Gastroesophageal sphincter (tissue), 4 donors: Measurements from ENCODE around the gene SLC25A42. TPM values are rescaled to one million over a fixed set of nuclear protein-coding genes. Genes with fewer than 3 reads are reported as not detected.
"Not testable (repeated sequence)": the region's sequence is repeated elsewhere in the genome, so short reads cannot be mapped to it uniquely, and the experiment has no call there.

Experiments
- ATAC-seq: fragments of 150-250 bp; one replicate; pipeline ENCODE4 v1.9.1; 2016; ENCODE audit warnings: mild to moderate bottlenecking, moderate library complexity
- H3K27ac ChIP-seq, 4 donors: fragments of 200-600 bp; sonication (generic) in 3 of 4; 1 replicate in 3 of 4; 2 replicates in 1 of 4; pipeline ENCODE4 v1.5.1; 2016 to 2019
- H3K27me3 ChIP-seq: fragments of 200-600 bp; sonication (generic); one replicate; pipeline ENCODE4 v1.5.1; 2019
- H3K36me3 ChIP-seq, 2 donors: fragments of 200-600 bp; sonication (generic); one replicate each; pipeline ENCODE4 v1.5.1; 2019; ENCODE audit warnings: control low read depth in 1 of 2
- H3K4me1 ChIP-seq, 3 donors: fragments of 200-600 bp; sonication (generic); 1 replicate in 2 of 3; 2 replicates in 1 of 3; pipeline ENCODE4 v1.5.1; 2016 to 2019; ENCODE audit warnings: control low read depth in 2 of 3
- H3K4me3 ChIP-seq, 2 donors: fragments of 200-600 bp; sonication (generic); one replicate each; pipeline ENCODE4 v1.5.1; 2019; ENCODE audit warnings: mild to moderate bottlenecking in 1 of 2, moderate library complexity in 1 of 2
- H3K9me3 ChIP-seq, 3 donors: fragments of 200-600 bp; sonication (generic); one replicate each; pipeline ENCODE4 v1.5.1; 2017 to 2019; ENCODE audit warnings: control low read depth in 2 of 3
- CTCF ChIP-seq, 4 experiments: fragments of 200-600 bp in 2 of 4; fragments of 450-650 bp in 2 of 4; sonication (generic) in 1 of 4; IDR thresholded peaks; one replicate each; pipeline ENCODE4 v1.5.1; 2017 to 2019; ENCODE audit warnings: antibody characterized with exemption in 4 of 4, mild to moderate bottlenecking in 2 of 4, moderate library complexity in 2 of 4
- EP300 ChIP-seq: sonication (generic); formaldehyde crosslinking; IDR thresholded peaks from one replicate; pipeline ENCODE4 v1.6.1; 2017; ENCODE audit warnings: antibody characterized with exemption, mild to moderate bottlenecking
- POLR2A ChIP-seq, 2 donors: fragments of 450-650 bp; IDR thresholded peaks; one replicate each; pipeline ENCODE4 v1.6.1; 2017; ENCODE audit warnings: antibody characterized with exemption in 2 of 2, mild to moderate bottlenecking in 2 of 2, moderate library complexity in 1 of 2
- POLR2AphosphoS5 ChIP-seq: sonication (generic); formaldehyde crosslinking; IDR thresholded peaks from one replicate; pipeline ENCODE4 v1.6.1; 2017; ENCODE audit warnings: antibody characterized with exemption
- WGBS, 2 donors: methylation state at CpG; one replicate each; pipeline ENCODE4 v1.1.5; 2018; ENCODE audit warnings: low coverage in 1 of 2; 5-methylcytosine and 5-hydroxymethylcytosine counted together
- total RNA-seq, 4 donors: library from RNA; depleted of rRNA; stranded (reverse); fragments of >200 nt; gene quantifications; one replicate each; pipeline ENCODE4 v1.1.0, GENCODE V29; 2016

SLC25A42 gene
- total RNA-seq, 4 donors from 2014 or later: 8.8 to 16.0 (median 12.9) TPM

GRCh38 chr19:19103167-19103566 lies 39.4 kb downstream of the SLC25A42 start:
- Histone ChIP-seq H3K27me3 (no peaks in the 10 kb centered on the region), H3K9me3 (no peaks in the 10 kb centered on the region), H3K4me3 (no peak overlapping the region), H3K27ac (no peak overlapping the region), H3K4me1 (peaks cover 0 to 16% (median 0%) of the 10 kb centered on the region in 3 donors), H3K36me3 (peaks cover 0 to 64% of the 10 kb centered on the region in 2 donors)
- no peak for TF ChIP-seq POLR2AphosphoS5
- TF ChIP-seq CTCF (IDR thresholded peaks at IDR 0.05): no peak
- no peak for TF ChIP-seq EP300
- no peak for TF ChIP-seq POLR2A (IDR thresholded peaks at IDR 0.05)
- no peak for ATAC-seq
- 96% methylated on average over 8 of the region's 11 CpGs; no CpG with 5 or more reads in 1 of the 2 donors for WGBS, 2 donors

GRCh38 chr19:19105365-19106055 lies 41.7 kb downstream of the SLC25A42 start:
- Histone ChIP-seq H3K27ac (peak overlapping the region in 1 of 4 donors; percentile 26), H3K36me3 (peaks cover 0 to 49% of the 10 kb centered on the region in 2 donors), H3K9me3 (no peaks in the 10 kb centered on the region), H3K4me1 (peaks cover 0 to 25% (median 2%) of the 10 kb centered on the region in 3 donors), H3K4me3 (peak overlapping the region in 1 of 2 donors; percentile 37), H3K27me3 (peaks cover 4% of the 10 kb centered on the region)
- WGBS, 2 donors: 21 to 50% methylated on average over 1 to 16 of the region's 36 CpGs
- TF ChIP-seq POLR2A (IDR thresholded peaks at IDR 0.05): no peak
- no peak for TF ChIP-seq POLR2AphosphoS5
- no peak for TF ChIP-seq CTCF (IDR thresholded peaks at IDR 0.05)
- TF ChIP-seq EP300: no peak
- peak; percentile 80 for ATAC-seq

- Histone ChIP-seq H3K36me3 (peaks cover 0 to 43% of the 10 kb centered on the region in 2 donors), H3K27ac (peak overlapping the region in 1 of 4 donors; percentile 26), H3K27me3 (peaks cover 10% of the 10 kb centered on the region), H3K4me1 (peaks cover 0 to 29% (median 3%) of the 10 kb centered on the region in 3 donors), H3K4me3 (peak overlapping the region in 1 of 2 donors; percentile 37), H3K9me3 (no peaks in the 10 kb centered on the region)
- WGBS, 2 donors: 24 to 32% methylated on average over 5 to 6 of the region's 25 CpGs
- no peak for TF ChIP-seq POLR2A (IDR thresholded peaks at IDR 0.05)
- TF ChIP-seq CTCF (IDR thresholded peaks at IDR 0.05): no peak
- no peak for TF ChIP-seq EP300
- TF ChIP-seq POLR2AphosphoS5: no peak
- peak; percentile 27 for ATAC-seq
These were observed 42.3 kb downstream of the SLC25A42 start for GRCh38 chr19:19106056-19106551.

- not testable (repeated sequence) for H3K9me3 ChIP-seq, ATAC-seq, H3K27ac ChIP-seq, H3K4me3 ChIP-seq
- peaks cover 10% of the 10 kb centered on the region for H3K27me3 ChIP-seq
- 88 to 97% methylated on average over 5 to 7 of the region's 7 CpGs for WGBS, 2 donors
- peaks cover 0 to 29% (median 3%) of the 10 kb centered on the region in 3 donors for H3K4me1 ChIP-seq
- peaks cover 0 to 35% of the 10 kb centered on the region in 2 donors for H3K36me3 ChIP-seq
These were observed 43.1 kb downstream of the SLC25A42 start for GRCh38 chr19:19106938-19107337.

- no peak for ATAC-seq
- peaks cover 10% of the 10 kb centered on the region for H3K27me3 ChIP-seq
- no peak for TF ChIP-seq POLR2AphosphoS5
- no peak for TF ChIP-seq CTCF (IDR thresholded peaks at IDR 0.05)
- no peak for TF ChIP-seq EP300
- no peak for TF ChIP-seq POLR2A (IDR thresholded peaks at IDR 0.05)
- WGBS, 2 donors: 75 to 80% methylated on average over 1 to 6 of the region's 11 CpGs
- no peak overlapping the region for H3K27ac ChIP-seq
- no peak overlapping the region for H3K4me3 ChIP-seq
- peaks cover 0 to 29% (median 3%) of the 10 kb centered on the region in 3 donors for H3K4me1 ChIP-seq
- peaks cover 0 to 28% of the 10 kb centered on the region in 2 donors for H3K36me3 ChIP-seq
- H3K9me3 ChIP-seq: no peaks in the 10 kb centered on the region
These were observed 43.9 kb downstream of the SLC25A42 start for GRCh38 chr19:19107654-19108053.
